Nephron (organoid): ENCODE data around the gene E2F4.

Source experiments
- H3K27ac Mint-ChIP-seq, 3 experiments: 2 replicates each; pipeline ENCODE4 v1.8.0; 2020; ENCODE audit warnings: mixed read lengths in 3 of 3, mild to moderate bottlenecking in 2 of 3, moderate library complexity in 1 of 3
- H3K27me3 Mint-ChIP-seq: 2 replicates; pipeline ENCODE4 v1.8.0; 2021; ENCODE audit warnings: low read depth, mild to moderate bottlenecking, moderate library complexity, mixed read lengths
- H3K36me3 Mint-ChIP-seq: 2 replicates; pipeline ENCODE4 v1.8.0; 2020; ENCODE audit warnings: low read depth, mixed read lengths
- H3K4me1 Mint-ChIP-seq: 2 replicates; pipeline ENCODE4 v1.8.0; 2020; ENCODE audit warnings: mixed read lengths
- H3K4me3 Mint-ChIP-seq, 3 experiments: 2 replicates each; pipeline ENCODE4 v1.8.0; 2020; ENCODE audit warnings: mild to moderate bottlenecking in 3 of 3, mixed read lengths in 3 of 3, moderate library complexity in 2 of 3
- H3K9me3 Mint-ChIP-seq: 2 replicates; pipeline ENCODE4 v1.8.0; 2020; ENCODE audit warnings: mixed read lengths
- CTCF ChIP-seq, 3 experiments: fragments of 200-600 bp; sonication (generic); IDR thresholded peaks; one replicate each; pipeline ENCODE4 v1.5.0; 2021; ENCODE audit warnings: antibody characterized with exemption in 3 of 3; ENCODE audit not compliant: unreplicated experiment in 3 of 3

Gene E2F4

GRCh38 chr16:67204076-67204475 is 12.1 kb downstream of the E2F4 start:
- H3K4me1 Mint-ChIP-seq = no peaks in the 10 kb centered on the region
- no peaks in the 10 kb centered on the region for H3K27me3 Mint-ChIP-seq

GRCh38 chr16:67206129-67206837 is 14.3 kb downstream of the E2F4 start:
- Mint-ChIP-seq H3K27me3 (no peaks in the 10 kb centered on the region), H3K27ac (no peak overlapping the region), H3K36me3 (no peaks in the 10 kb centered on the region), H3K9me3 (no peaks in the 10 kb centered on the region), H3K4me1 (no peaks in the 10 kb centered on the region), H3K4me3 (no peak overlapping the region)
- no peak for TF ChIP-seq CTCF (IDR thresholded peaks at IDR 0.05; ENCODE audit: unreplicated experiment in 3 of 3)

More at GRCh38 chr16:67204076-67204475, 12.1 kb downstream of the E2F4 start:
- peaks cover 3% of the 10 kb centered on the region for H3K36me3 Mint-ChIP-seq
- H3K27ac Mint-ChIP-seq = no peak overlapping the region
- H3K4me3 Mint-ChIP-seq = no peak overlapping the region
- no peaks in the 10 kb centered on the region for H3K9me3 Mint-ChIP-seq
- no peak for TF ChIP-seq CTCF (IDR thresholded peaks at IDR 0.05; ENCODE audit: unreplicated experiment in 3 of 3)

GRCh38 chr16:67206838-67207248 is 14.9 kb downstream of the E2F4 start:
- no peaks in the 10 kb centered on the region for H3K36me3 Mint-ChIP-seq
- no peaks in the 10 kb centered on the region for H3K27me3 Mint-ChIP-seq
- no peak for TF ChIP-seq CTCF (IDR thresholded peaks at IDR 0.05; ENCODE audit: unreplicated experiment in 3 of 3)

GRCh38 chr16:67207249-67208091 is 15.5 kb downstream of the E2F4 start:
- Mint-ChIP-seq H3K4me3 (no peak overlapping the region), H3K27ac (no peak overlapping the region), H3K36me3 (no peaks in the 10 kb centered on the region), H3K27me3 (no peaks in the 10 kb centered on the region), H3K9me3 (no peaks in the 10 kb centered on the region), H3K4me1 (no peaks in the 10 kb centered on the region)
- no peak for TF ChIP-seq CTCF (IDR thresholded peaks at IDR 0.05; ENCODE audit: unreplicated experiment in 3 of 3)

More at GRCh38 chr16:67206838-67207248, 14.9 kb downstream of the E2F4 start:
- H3K27ac Mint-ChIP-seq = no peak overlapping the region
- no peaks in the 10 kb centered on the region for H3K4me1 Mint-ChIP-seq
- H3K4me3 Mint-ChIP-seq = no peak overlapping the region
- no peaks in the 10 kb centered on the region for H3K9me3 Mint-ChIP-seq

- no peak for TF ChIP-seq CTCF (IDR thresholded peaks at IDR 0.05; ENCODE audit: unreplicated experiment in 3 of 3)
- H3K4me1 Mint-ChIP-seq = no peaks in the 10 kb centered on the region
- no peak overlapping the region for H3K27ac Mint-ChIP-seq
- H3K27me3 Mint-ChIP-seq = no peaks in the 10 kb centered on the region
- H3K4me3 Mint-ChIP-seq = no peak overlapping the region
- H3K36me3 Mint-ChIP-seq = no peaks in the 10 kb centered on the region
- no peaks in the 10 kb centered on the region for H3K9me3 Mint-ChIP-seq
Observed at GRCh38 chr16:67208154-67208896, 16.4 kb downstream of the E2F4 start.
